GM12891 (cell line): Measurements from ENCODE around the gene FAM168A.

Experiments used
- POLR2A ChIP-seq: IDR thresholded peaks from 2 replicates; pipeline ENCODE4 v1.6.1; 2011; ENCODE audit warnings: low read depth, low read length, control low read depth
- POLR2AphosphoS5 ChIP-seq: IDR thresholded peaks from 2 replicates; pipeline ENCODE4 v1.6.1; 2011; ENCODE audit warnings: low read depth, low read length, control low read depth

DNA sequence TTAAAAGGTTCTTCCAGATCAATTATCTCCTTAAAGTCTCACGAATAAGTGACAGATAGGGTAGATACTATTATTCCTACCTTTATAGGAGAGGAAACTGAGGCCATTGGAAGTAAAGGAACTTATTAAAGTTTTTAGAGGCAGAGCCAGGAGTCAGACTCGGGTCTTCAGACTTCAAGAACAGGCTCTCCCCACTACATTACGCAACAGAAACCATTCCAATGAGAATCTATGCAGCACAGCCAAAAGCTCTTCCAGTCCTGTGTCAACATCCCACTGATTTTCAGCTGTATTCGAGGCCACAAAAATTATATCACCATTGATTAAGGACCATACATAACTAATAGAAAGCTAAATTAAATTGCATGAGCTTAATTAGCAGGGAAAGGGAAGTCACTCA is 144.3 kb downstream of the FAM168A start:
- TF ChIP-seq POLR2A (no peak), POLR2AphosphoS5 (no peak)
